K562 (cell line): ENCODE data around the gene TMEM92. TPM values are rescaled to one million over a fixed set of nuclear protein-coding genes. Genes with fewer than 3 reads are reported as not detected.

Experiments used
- ARID4B ChIP-seq: sonication (generic); formaldehyde crosslinking; IDR thresholded peaks from 2 replicates; pipeline ENCODE4 v1.8.0; 2022; ENCODE audit warnings: mild to moderate bottlenecking, missing genetic modification reagents
- CTCF ChIP-seq, 3 experiments: IDR thresholded peaks in 2 of 3; conservative IDR thresholded peaks in 1 of 3; 2 replicates each; pipeline ENCODE4 v1.5.1; 2011 to 2012; ENCODE audit warnings: low read length in 3 of 3, mild to moderate bottlenecking in 3 of 3, control low read depth in 2 of 3, improper control_type of control experiment in 1 of 3, inconsistent platforms in 1 of 3, low read depth in 1 of 3, mixed read lengths in 1 of 3, moderate library complexity in 1 of 3; ENCODE audit not compliant: insufficient read depth in 2 of 3
- ESRRA ChIP-seq: fragments of 450-650 bp; IDR thresholded peaks from 2 replicates; pipeline ENCODE4 v1.6.1; 2014; ENCODE audit warnings: low read depth, mild to moderate bottlenecking, moderate library complexity, borderline replicate concordance
- ETV1 ChIP-seq: fragments of 450-650 bp; conservative IDR thresholded peaks from 2 replicates; pipeline ENCODE4 v1.6.1; 2016; ENCODE audit warnings: missing genetic modification characterization, control low read depth, low read depth, missing compliant biosample characterization
- HDAC2 ChIP-seq: fragments of 450-650 bp; IDR thresholded peaks from 2 replicates; pipeline ENCODE4 v1.6.1; 2016; ENCODE audit warnings: mild to moderate bottlenecking
- HDGF ChIP-seq: fragments of 450-650 bp; IDR thresholded peaks from 2 replicates; pipeline ENCODE4 v1.6.1; 2016
- KLF1 ChIP-seq: fragments of 450-650 bp; IDR thresholded peaks from 2 replicates; pipeline ENCODE4 v1.6.1; 2016; ENCODE audit warnings: missing genetic modification characterization, missing compliant biosample characterization
- RAD21 ChIP-seq, 2 experiments: fragments of 250-450 bp in 1 of 2; fragments of 450-650 bp in 1 of 2; sonication (Bioruptor Pico) in 1 of 2; formaldehyde crosslinking in 1 of 2; IDR thresholded peaks in 1 of 2; conservative IDR thresholded peaks in 1 of 2; 2 replicates each; pipeline versions ENCODE4 v1.4.0 to v1.8.0; 2020 to 2022; ENCODE audit warnings: mild to moderate bottlenecking in 2 of 2, moderate library complexity in 1 of 2
- SMARCA5 ChIP-seq: fragments of 450-650 bp; IDR thresholded peaks from 2 replicates; pipeline ENCODE4 v1.6.1; 2016
- TEAD4 ChIP-seq, 2 experiments: sonication (generic) in 1 of 2; formaldehyde crosslinking in 1 of 2; IDR thresholded peaks; 2 replicates each; pipeline versions ENCODE4 v1.6.1 to v1.8.0; 2012 to 2022; ENCODE audit warnings: borderline replicate concordance in 1 of 2, inconsistent platforms in 1 of 2, low read length in 1 of 2, mild to moderate bottlenecking in 1 of 2, missing genetic modification reagents in 1 of 2
- ZFP36 ChIP-seq: fragments of 150-350 bp; IDR thresholded peaks from 2 replicates; pipeline ENCODE4 v1.6.1; 2018; ENCODE audit warnings: low read length, low read depth; ENCODE audit not compliant: partially characterized antibody
- polyA plus RNA-seq, 8 experiments: library from polyadenylated mRNA; depleted of rRNA in 4 of 8; stranded (reverse) in 5 of 8; unstranded in 3 of 8; fragments of >200 nt; fragmentation: Nextera tagmentation in 2 of 8; fragmentation: Illumina TruSeq in 1 of 8; extraction: Ambion mirVana in 2 of 8; extraction: Trizol in 1 of 8; gene quantifications; 2 replicates each; pipeline versions ENCODE4 v1.2.1 to v1.2.3, GENCODE V29; 2011 to 2014; ENCODE audit warnings: inconsistent platforms in 1 of 8, missing spikeins in 1 of 8
- total RNA-seq, 7 experiments: library from RNA; depleted of rRNA in 6 of 7; stranded (reverse); fragments of >200 nt in 6 of 7; fragmentation: Illumina TruSeq in 2 of 7; extraction: Trizol in 2 of 7; gene quantifications; 2 replicates each; pipeline versions ENCODE4 v1.2.1 to v1.2.3, GENCODE V29; 2011 to 2021; ENCODE audit warnings: low replicate concordance in 1 of 7
- TF ChIP-seq, protein P1 (sequence below): fragments of 450-650 bp; formaldehyde crosslinking; IDR thresholded peaks from 2 replicates; pipeline ENCODE4 v1.4.0; 2020; ENCODE audit warnings: mild to moderate bottlenecking, moderate library complexity

The TMEM92 gene
- total and polyA plus RNA-seq, 9 of the 15 experiments (the other 6 are each of a cell fraction or from before 2014, with no cell fraction given) = 0.14 to 2.1 (median 0.40) TPM

DNA sequence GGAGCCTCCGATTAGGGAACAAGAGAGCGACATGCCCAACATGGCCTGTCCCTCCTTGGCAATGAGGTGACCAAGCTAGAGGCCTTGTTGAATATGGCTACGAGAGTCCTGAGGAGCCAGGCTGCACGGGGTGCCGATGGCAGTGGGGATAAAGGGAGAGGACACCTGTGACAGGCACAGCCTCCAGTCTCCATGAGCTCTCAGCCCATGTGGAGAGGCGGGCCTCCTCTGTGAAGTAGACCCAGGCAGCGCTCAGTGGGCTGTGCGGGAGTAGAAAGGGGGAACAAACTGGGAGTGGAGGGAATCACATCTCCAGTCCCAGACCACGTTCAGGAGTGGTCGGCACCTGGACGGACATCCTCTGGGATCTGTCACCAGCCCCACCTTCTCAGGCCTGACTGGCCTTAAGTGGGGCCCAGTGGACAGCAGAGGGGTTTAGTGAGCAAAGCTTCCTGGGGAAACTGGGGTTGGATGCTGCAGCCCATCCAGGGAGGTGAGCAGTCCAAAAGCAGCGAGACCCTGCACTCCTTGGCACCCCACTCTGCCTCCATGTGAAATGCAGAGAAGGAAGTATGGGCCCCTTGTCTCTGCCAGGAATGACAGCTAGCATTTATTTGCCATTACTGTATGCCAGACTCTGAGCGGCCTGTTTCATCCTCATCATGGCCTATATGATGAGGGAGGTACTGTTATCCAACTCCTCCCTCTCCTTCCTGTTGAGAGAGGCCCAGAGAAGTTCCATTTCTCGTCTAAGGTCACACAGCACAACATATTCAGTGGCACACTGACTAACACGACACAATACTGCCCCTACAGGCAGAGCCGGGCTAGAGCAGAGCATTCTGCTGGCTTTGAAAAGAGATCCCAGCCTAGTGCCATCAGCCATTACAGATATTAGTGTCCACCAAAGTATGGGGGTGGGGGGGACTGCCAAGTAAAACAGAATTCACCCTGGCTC, 4.5 kb upstream of the TMEM92 start (continued):
- TF ChIP-seq ARID4B (CRISPR knock-in tag) (no peak), KLF1 (tag) (no peak), CTCF (IDR thresholded peaks at IDR 0.05 in 2 of 3, conservative IDR thresholded peaks at IDR 0.05 in 1 of 3; ENCODE audit: insufficient read depth in 2 of 3, low read depth in 1 of 3, low read length in 3 of 3) (peak; percentile 86 to 89 (median 88)), HDAC2 (peak; percentile 81; the same call in 1 of the 2 replicates), HDGF (peak; percentile 69; the same call in 1 of the 2 replicates), ETV1 (peak; percentile 20; the same call in 1 of the 2 replicates), ESRRA (peak; percentile 47; the same call in 1 of the 2 replicates), ZFP36 (peak; percentile 98), RAD21 (CRISPR knock-in tag; conservative IDR thresholded peaks at IDR 0.05 in 1 of 2, IDR thresholded peaks at IDR 0.05 in 1 of 2) (peak; percentile 63 to 72), SMARCA5 (peak; percentile 99), TEAD4 (IDR thresholded peaks at IDR 0.05; ENCODE audit: low read length) (0 out of 2 replicates have a peak, but pooled peaks have one; percentile 24), TEAD4 (CRISPR knock-in tag; IDR thresholded peaks at IDR 0.05; ENCODE audit: borderline replicate concordance) (no peak)
- TF ChIP-seq, protein P1, sequence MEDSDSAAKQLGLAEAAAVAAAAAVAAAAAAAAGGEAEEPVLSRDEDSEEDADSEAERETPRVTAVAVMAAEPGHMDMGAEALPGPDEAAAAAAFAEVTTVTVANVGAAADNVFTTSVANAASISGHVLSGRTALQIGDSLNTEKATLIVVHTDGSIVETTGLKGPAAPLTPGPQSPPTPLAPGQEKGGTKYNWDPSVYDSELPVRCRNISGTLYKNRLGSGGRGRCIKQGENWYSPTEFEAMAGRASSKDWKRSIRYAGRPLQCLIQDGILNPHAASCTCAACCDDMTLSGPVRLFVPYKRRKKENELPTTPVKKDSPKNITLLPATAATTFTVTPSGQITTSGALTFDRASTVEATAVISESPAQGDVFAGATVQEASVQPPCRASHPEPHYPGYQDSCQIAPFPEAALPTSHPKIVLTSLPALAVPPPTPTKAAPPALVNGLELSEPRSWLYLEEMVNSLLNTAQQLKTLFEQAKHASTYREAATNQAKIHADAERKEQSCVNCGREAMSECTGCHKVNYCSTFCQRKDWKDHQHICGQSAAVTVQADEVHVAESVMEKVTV = 0 out of 2 replicates have a peak, but pooled peaks have one; percentile 50
